K562 (cell line): ENCODE data around the gene CCDC82. TPM values are rescaled to one million over a fixed set of nuclear protein-coding genes. Genes with fewer than 3 reads are reported as not detected.

Experiments used
- ATAC-seq: fragments of 200-7000 bp; cut with Tn5 transposase; 3 replicates; pipeline ENCODE4 v1.9.1; 2020; ENCODE audit warnings: moderate library complexity
- BruUV-seq: library from RNA; stranded (reverse); fragments of 400-500 nt; replicated peaks from 2 replicates; lab custom pipeline; 2021; lab: Mats Ljungman, UMichigan
- CTCF ChIA-PET: fragments of 300-600 bp; formaldehyde crosslinking; extraction: SDS; loops from one replicate; lab custom pipeline; 2021; ENCODE audit warnings: low intra/inter-chr PET ratio; lab: Yijun Ruan, JAX
- POLR2A ChIA-PET: fragments of 300-600, 350-650 bp; sonication (Branson Sonifier 250); formaldehyde crosslinking; extraction: SDS; loops from one replicate; lab custom pipeline; 2021; ENCODE audit warnings: antibody characterized with exemption, inconsistent platforms; lab: Yijun Ruan, JAX
- DNase-seq, 4 experiments: peaks; one replicate each; pipeline versions ENCODE4 v3.0.0 to v3.0.0-alpha.2; 2011 to 2018; ENCODE audit warnings: low spot score in 3 of 4, mixed read lengths in 3 of 4; ENCODE audit errors: extremely low read depth in 1 of 4
- FAIRE-seq: peaks from 2 replicates; lab custom pipeline; 2011; peaks lifted over from hg19 to GRCh38; lab: Jason Lieb, UNC
- H2AFZ ChIP-seq: 2 replicates; pipeline ENCODE4 v1.6.0; 2011; ENCODE audit warnings: low read depth, low read length, control low read depth, inconsistent platforms
- H3K27ac ChIP-seq: fragments of 200-600 bp; 3 replicates; pipeline ENCODE4 v1.8.0; 2011; ENCODE audit warnings: low read depth, mild to moderate bottlenecking, control low read depth, inconsistent platforms, low read length, moderate library complexity, mixed read lengths; ENCODE audit errors: extremely low read depth
- H3K27me3 ChIP-seq, 2 experiments: fragments of 300-600 bp in 1 of 2; 2 replicates in 1 of 2; 3 replicates in 1 of 2; pipeline versions ENCODE4 v1.6.0 to v1.8.0; 2011; ENCODE audit warnings: inconsistent platforms in 2 of 2, low read length in 2 of 2, mild to moderate bottlenecking in 1 of 2, mixed read lengths in 1 of 2, moderate library complexity in 1 of 2; ENCODE audit not compliant: control insufficient read depth in 2 of 2, insufficient read depth in 2 of 2
- H3K36me3 ChIP-seq: fragments of 300-600 bp; 3 replicates; pipeline ENCODE4 v1.8.0; 2011; ENCODE audit warnings: mild to moderate bottlenecking, low read length, inconsistent platforms; ENCODE audit not compliant: control insufficient read depth, insufficient read depth
- H3K4me1 ChIP-seq, 2 experiments: fragments of 200-600 bp in 1 of 2; replicated peaks in 1 of 2; 2 replicates in 1 of 2; 3 replicates in 1 of 2; pipeline versions ENCODE4 v1.5.1 to v1.8.0; 2011; ENCODE audit warnings: inconsistent platforms in 2 of 2, low read length in 2 of 2, mild to moderate bottlenecking in 1 of 2, mixed read lengths in 1 of 2, moderate library complexity in 1 of 2; ENCODE audit not compliant: control insufficient read depth in 2 of 2, insufficient read depth in 2 of 2
- H3K4me2 ChIP-seq: 2 replicates; pipeline ENCODE4 v1.6.1; 2011; ENCODE audit warnings: low read length, control low read depth, inconsistent platforms, mixed read lengths; ENCODE audit not compliant: insufficient read depth
- H3K4me3 ChIP-seq: fragments of 200-600 bp; sonication (generic), shearing (Covaris generic); 2 replicates; pipeline ENCODE4 v1.5.1; 2016; ENCODE audit warnings: control low read depth, inconsistent platforms
- H3K79me2 ChIP-seq: fragments of 200-600 bp; 3 replicates; pipeline ENCODE4 v1.8.0; 2011; ENCODE audit warnings: low read length, inconsistent platforms; ENCODE audit not compliant: control insufficient read depth, insufficient read depth
- H3K9ac ChIP-seq, 2 experiments: 2 replicates each; pipeline versions ENCODE4 v1.6.0 to v1.6.1; 2011; ENCODE audit warnings: low read depth in 2 of 2, low read length in 2 of 2, control low read depth in 1 of 2, inconsistent platforms in 1 of 2, mild to moderate bottlenecking in 1 of 2, mixed read lengths in 1 of 2; ENCODE audit not compliant: insufficient read depth in 1 of 2
- H3K9me1 ChIP-seq: one replicate; pipeline ENCODE4 v1.6.0; 2011; ENCODE audit warnings: inconsistent platforms, mild to moderate bottlenecking, low read length, moderate library complexity; ENCODE audit not compliant: control insufficient read depth, insufficient read depth
- H3K9me3 ChIP-seq: replicated peaks from 2 replicates; pipeline ENCODE4 v1.5.1; 2011; ENCODE audit warnings: low read depth, low read length, inconsistent platforms; ENCODE audit not compliant: control insufficient read depth, insufficient read depth
- H4K20me1 ChIP-seq: replicated peaks from 2 replicates; pipeline ENCODE4 v1.6.1; 2011; ENCODE audit warnings: low read length, inconsistent platforms, mixed read lengths; ENCODE audit not compliant: control insufficient read depth, insufficient read depth
- WHSC1 ChIP-seq: IDR thresholded peaks from one replicate; pipeline ENCODE4 v1.6.1; 2012; ENCODE audit warnings: low read length, control low read depth, inconsistent platforms
- ZNF354B ChIP-seq: fragments of 250-450 bp; sonication (Bioruptor Pico); IDR thresholded peaks from 2 replicates; pipeline ENCODE4 v1.4.0; 2020
- WGBS: fragments of 100-300 bp; shearing (Covaris generic); methylation state at CpG from one replicate; pipeline ENCODE4 v1.1.6; 2016; ENCODE audit warnings: low coverage, mixed read lengths; ENCODE audit not compliant: insufficient coverage; ENCODE audit errors: missing lambda C conversion rate; 5-methylcytosine and 5-hydroxymethylcytosine counted together
- in situ Hi-C: fragments of 300-500 bp; cut with MboI; formaldehyde crosslinking; loops from 4 replicates; pipeline ENCODE4 v1.15.0; 2018; ENCODE audit warnings: inconsistent platforms, mixed read lengths
- intact Hi-C: fragments of 100-400 bp; cut with micrococcal nuclease; formaldehyde crosslinking; loops from 2 replicates; pipeline ENCODE4 v1.14.2; 2022
- polyA plus RNA-seq, 8 experiments: library from polyadenylated mRNA; depleted of rRNA in 4 of 8; stranded (reverse) in 5 of 8; unstranded in 3 of 8; fragments of >200 nt; fragmentation: Nextera tagmentation in 2 of 8; fragmentation: Illumina TruSeq in 1 of 8; extraction: Ambion mirVana in 2 of 8; extraction: Trizol in 1 of 8; gene quantifications; 2 replicates each; pipeline versions ENCODE4 v1.2.1 to v1.2.3, GENCODE V29; 2011 to 2014; ENCODE audit warnings: inconsistent platforms in 1 of 8, missing spikeins in 1 of 8
- total RNA-seq, 7 experiments: library from RNA; depleted of rRNA in 6 of 7; stranded (reverse); fragments of >200 nt in 6 of 7; fragmentation: Illumina TruSeq in 2 of 7; extraction: Trizol in 2 of 7; gene quantifications; 2 replicates each; pipeline versions ENCODE4 v1.2.1 to v1.2.3, GENCODE V29; 2011 to 2021; ENCODE audit warnings: low replicate concordance in 1 of 7
- TF ChIP-seq, protein P1 (sequence below): sonication (generic); formaldehyde crosslinking; IDR thresholded peaks from 2 replicates; pipeline ENCODE4 v1.8.1; 2022; ENCODE audit warnings: missing genetic modification reagents

The CCDC82 gene
- total and polyA plus RNA-seq, 9 of the 15 experiments (the other 6 are each of a cell fraction or from before 2014, with no cell fraction given), result 12.5 to 51.3 (median 24.5) TPM

DNA sequence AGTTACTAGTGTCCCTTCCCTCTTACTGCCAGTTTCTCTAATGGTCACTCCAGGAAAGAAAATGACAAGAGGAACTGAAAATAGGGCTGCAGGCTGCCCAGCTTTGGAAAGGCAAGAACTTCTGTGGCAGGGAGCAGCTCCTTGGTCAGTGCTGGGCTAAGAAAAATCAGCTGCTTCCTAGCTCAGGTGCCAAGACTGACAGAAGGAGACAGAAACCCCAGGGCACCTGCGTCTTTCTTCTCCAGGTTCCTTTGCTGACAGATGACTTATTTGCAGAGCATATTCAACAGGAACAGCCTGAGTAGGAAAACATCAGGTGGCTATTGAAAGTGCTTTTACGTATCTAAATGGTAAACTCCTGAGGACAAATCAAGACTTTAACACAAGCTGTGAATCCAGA is 72.1 kb downstream of the CCDC82 start (continued):
- TF ChIP-seq, protein P1, sequence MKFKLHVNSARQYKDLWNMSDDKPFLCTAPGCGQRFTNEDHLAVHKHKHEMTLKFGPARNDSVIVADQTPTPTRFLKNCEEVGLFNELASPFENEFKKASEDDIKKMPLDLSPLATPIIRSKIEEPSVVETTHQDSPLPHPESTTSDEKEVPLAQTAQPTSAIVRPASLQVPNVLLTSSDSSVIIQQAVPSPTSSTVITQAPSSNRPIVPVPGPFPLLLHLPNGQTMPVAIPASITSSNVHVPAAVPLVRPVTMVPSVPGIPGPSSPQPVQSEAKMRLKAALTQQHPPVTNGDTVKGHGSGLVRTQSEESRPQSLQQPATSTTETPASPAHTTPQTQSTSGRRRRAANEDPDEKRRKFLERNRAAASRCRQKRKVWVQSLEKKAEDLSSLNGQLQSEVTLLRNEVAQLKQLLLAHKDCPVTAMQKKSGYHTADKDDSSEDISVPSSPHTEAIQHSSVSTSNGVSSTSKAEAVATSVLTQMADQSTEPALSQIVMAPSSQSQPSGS (CRISPR knock-in tag), result no peak

DNA sequence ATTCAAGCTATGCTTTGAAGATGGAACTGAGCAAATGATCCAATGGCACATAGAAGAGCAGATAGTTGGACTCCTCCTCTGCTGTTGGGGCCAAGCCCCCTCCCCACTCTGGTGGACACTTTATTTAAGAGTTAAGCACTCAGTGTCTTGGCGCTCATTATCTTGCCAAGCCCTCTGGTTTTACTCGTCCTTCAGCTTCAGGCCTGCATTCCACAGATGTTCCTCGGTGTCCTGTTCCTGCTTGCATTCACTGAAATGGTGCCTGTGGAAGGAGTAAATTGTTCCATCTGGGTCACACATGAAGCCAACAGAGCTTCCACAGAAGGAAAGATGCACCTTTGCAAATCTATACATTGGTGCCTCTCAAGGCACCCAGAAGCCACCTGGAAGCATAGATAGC is 72.8 kb downstream of the CCDC82 start:
- no peak for FAIRE-seq
- TF ChIP-seq WHSC1, result peak; percentile 67
- no peak for TF ChIP-seq ZNF354B
- TF ChIP-seq, all 486 proteins: peak for 1
- intact Hi-C loops (no loop called here), in situ Hi-C loops (no loop called here)
- Histone ChIP-seq H3K4me3 (no peak overlapping the region), H3K4me2 (no peak overlapping the region), H3K27ac (no peak overlapping the region), H3K27me3 (no peaks in the 10 kb centered on the region), H2AFZ (peak overlapping the region; percentile 30; the same call in 1 of the 2 replicates), H3K4me1 (peaks cover 6 to 65% of the 10 kb centered on the region in 2 experiments; a peak in 4 of 5 replicates), H3K9me1 (no peaks in the 10 kb centered on the region), H3K9me3 (no peaks in the 10 kb centered on the region), H3K79me2 (peaks cover 51% of the 10 kb centered on the region), H4K20me1 (no peaks in the 10 kb centered on the region), H3K9ac (no peak overlapping the region), H3K36me3 (0 out of 3 replicates have a peak, but pooled peaks cover 3% of the 10 kb centered on the region)
- no TSS peak for BruUV-seq
- no peak for ATAC-seq
- ChIA-PET CTCF (no interaction called here), POLR2A (interaction anchor here (0.9 to 1.8 kb wide), 3 partner anchors 10 to 144 kb away, joined by 3 to 6 read pairs (median 5); no protein-coding TSS in a partner anchor)
- no peak for DNase-seq
- WGBS, result 57% methylated on average over 3 of the region's 3 CpGs
